HEK293 (cell line): ENCODE data around the gene CHCHD5.

Experiments used
- CTCF ChIA-PET: fragments of 350-600 bp; formaldehyde crosslinking; extraction: SDS; loops from one replicate; lab custom pipeline; 2021; ENCODE audit warnings: antibody characterized with exemption; lab: Yijun Ruan, JAX
- POLR2A ChIA-PET: fragments of 300-600 bp; formaldehyde crosslinking; extraction: SDS; loops from one replicate; lab custom pipeline; 2020; ENCODE audit warnings: antibody characterized with exemption, inconsistent platforms; lab: Yijun Ruan, JAX
- H3K27ac ChIP-seq: fragments of 200-500 bp; sonication (Bioruptor generic); 2 replicates; pipeline ENCODE4 v1.5.1; 2014; ENCODE audit warnings: low read depth, low read length, control low read depth, inconsistent platforms; ENCODE audit errors: extremely low read depth
- H3K36me3 ChIP-seq, 2 experiments: fragments of 200-500 bp in 1 of 2; sonication (Bioruptor generic) in 1 of 2; 1 replicate in 1 of 2; 2 replicates in 1 of 2; pipeline ENCODE4 v1.5.1; 2014 to 2017; ENCODE audit warnings: inconsistent platforms in 2 of 2, low read length in 2 of 2; ENCODE audit not compliant: control insufficient read depth in 2 of 2, insufficient read depth in 1 of 2
- H3K4me1 ChIP-seq: fragments of 200-500 bp; sonication (Bioruptor generic); 2 replicates; pipeline ENCODE4 v1.5.1; 2014; ENCODE audit warnings: mild to moderate bottlenecking, low read length, inconsistent platforms; ENCODE audit not compliant: control insufficient read depth, insufficient read depth
- H3K4me3 ChIP-seq: 2 replicates; pipeline ENCODE4 v1.5.1; 2011; ENCODE audit warnings: low read depth, mild to moderate bottlenecking, control low read depth, low read length, moderate library complexity
- H3K9me3 ChIP-seq: fragments of 200-500 bp; sonication (Bioruptor generic); 2 replicates; pipeline ENCODE4 v1.5.1; 2014; ENCODE audit warnings: low read depth, low read length, inconsistent platforms; ENCODE audit not compliant: control insufficient read depth, insufficient read depth
- BCL11B ChIP-seq: fragments of 450-650 bp; formaldehyde crosslinking; IDR thresholded peaks from 2 replicates; pipeline ENCODE4 v1.5.1; 2016; ENCODE audit warnings: low read depth, missing biosample characterization, missing genetic modification characterization
- EGR2 ChIP-seq: fragments of 450-650 bp; formaldehyde crosslinking; IDR thresholded peaks from 2 replicates; pipeline ENCODE4 v1.5.1; 2016; ENCODE audit warnings: low read depth, missing biosample characterization, missing genetic modification characterization
- MZF1 ChIP-seq: fragments of 450-650 bp; formaldehyde crosslinking; IDR thresholded peaks from 2 replicates; pipeline ENCODE4 v1.5.1; 2017; ENCODE audit warnings: missing biosample characterization, missing genetic modification characterization, borderline replicate concordance
- SP3 ChIP-seq: fragments of 450-650 bp; formaldehyde crosslinking; IDR thresholded peaks from 2 replicates; pipeline ENCODE4 v1.5.1; 2016; ENCODE audit warnings: missing biosample characterization, missing genetic modification characterization
- TCF7L2 ChIP-seq: IDR thresholded peaks from 2 replicates; pipeline ENCODE4 v1.6.1; 2011; ENCODE audit warnings: low read depth, mild to moderate bottlenecking, inconsistent platforms, low read length, moderate library complexity, borderline replicate concordance
- ZBTB8A ChIP-seq: fragments of 450-650 bp; formaldehyde crosslinking; IDR thresholded peaks from 2 replicates; pipeline ENCODE4 v1.5.1; 2016; ENCODE audit warnings: missing biosample characterization, missing genetic modification characterization
- ZFP3 ChIP-seq: fragments of 450-650 bp; formaldehyde crosslinking; IDR thresholded peaks from 2 replicates; pipeline ENCODE4 v1.5.1; 2016; ENCODE audit warnings: low read depth, missing biosample characterization, missing genetic modification characterization
- ZNF146 ChIP-seq: fragments of 450-650 bp; formaldehyde crosslinking; IDR thresholded peaks from 2 replicates; pipeline ENCODE4 v1.5.1; 2016; ENCODE audit warnings: missing biosample characterization, missing genetic modification characterization
- ZNF16 ChIP-seq: fragments of 450-650 bp; formaldehyde crosslinking; IDR thresholded peaks from 2 replicates; pipeline ENCODE4 v1.5.1; 2016; ENCODE audit warnings: low read depth, missing biosample characterization, missing genetic modification characterization
- ZNF248 ChIP-seq: fragments of 450-650 bp; formaldehyde crosslinking; IDR thresholded peaks from 2 replicates; pipeline ENCODE4 v1.5.1; 2017; ENCODE audit warnings: missing biosample characterization, missing genetic modification characterization
- ZNF274 ChIP-seq, 2 experiments: fragments of 200-500 bp in 1 of 2; fragments of 450-650 bp in 1 of 2; sonication (Bioruptor generic) in 1 of 2; formaldehyde crosslinking in 1 of 2; IDR thresholded peaks; 2 replicates each; pipeline versions ENCODE4 v1.5.1 to v1.6.1; 2014 to 2016; ENCODE audit warnings: borderline replicate concordance in 1 of 2, inconsistent platforms in 1 of 2, low read length in 1 of 2, missing biosample characterization in 1 of 2, missing genetic modification characterization in 1 of 2
- ZNF404 ChIP-seq: fragments of 450-650 bp; formaldehyde crosslinking; IDR thresholded peaks from 2 replicates; pipeline ENCODE4 v1.5.1; 2017; ENCODE audit warnings: missing biosample characterization, missing genetic modification characterization
- ZNF501 ChIP-seq: fragments of 450-650 bp; formaldehyde crosslinking; IDR thresholded peaks from 2 replicates; pipeline ENCODE4 v1.5.1; 2016; ENCODE audit warnings: missing biosample characterization, missing genetic modification characterization
- ZNF510 ChIP-seq: fragments of 450-650 bp; formaldehyde crosslinking; IDR thresholded peaks from 2 replicates; pipeline ENCODE4 v1.5.1; 2018; ENCODE audit warnings: mild to moderate bottlenecking, missing genetic modification characterization, missing biosample characterization; ENCODE audit not compliant: insufficient replicate concordance
- ZNF529 ChIP-seq: fragments of 450-650 bp; formaldehyde crosslinking; IDR thresholded peaks from 2 replicates; pipeline ENCODE4 v1.5.1; 2017; ENCODE audit warnings: missing genetic modification characterization, missing biosample characterization; ENCODE audit not compliant: insufficient replicate concordance
- ZNF561 ChIP-seq: fragments of 450-650 bp; IDR thresholded peaks from 2 replicates; pipeline ENCODE4 v1.5.1; 2018; ENCODE audit warnings: missing biosample characterization, missing genetic modification characterization, borderline replicate concordance
- ZNF610 ChIP-seq: fragments of 450-650 bp; formaldehyde crosslinking; IDR thresholded peaks from 2 replicates; pipeline ENCODE4 v1.5.1; 2016; ENCODE audit warnings: missing biosample characterization, missing genetic modification characterization, borderline replicate concordance
- ZNF654 ChIP-seq: fragments of 450-650 bp; formaldehyde crosslinking; IDR thresholded peaks from 2 replicates; pipeline ENCODE4 v1.5.1; 2016; ENCODE audit warnings: low read depth, missing biosample characterization, missing genetic modification characterization
- ZNF660 ChIP-seq: fragments of 450-650 bp; IDR thresholded peaks from 2 replicates; pipeline ENCODE4 v1.5.1; 2018; ENCODE audit warnings: missing biosample characterization, mild to moderate bottlenecking, missing genetic modification characterization
- ZNF792 ChIP-seq: fragments of 450-650 bp; formaldehyde crosslinking; IDR thresholded peaks from 2 replicates; pipeline ENCODE4 v1.5.1; 2016; ENCODE audit warnings: missing biosample characterization, missing genetic modification characterization
- ZXDB ChIP-seq: fragments of 450-650 bp; formaldehyde crosslinking; IDR thresholded peaks from 2 replicates; pipeline ENCODE4 v1.5.1; 2016; ENCODE audit warnings: missing biosample characterization, missing genetic modification characterization
- TF ChIP-seq, protein P1 (sequence below): fragments of 450-650 bp; formaldehyde crosslinking; IDR thresholded peaks from 2 replicates; pipeline ENCODE4 v1.5.1; 2016; ENCODE audit warnings: missing biosample characterization, missing genetic modification characterization
- TF ChIP-seq, protein P2 (sequence below): fragments of 450-650 bp; formaldehyde crosslinking; conservative IDR thresholded peaks from 2 replicates; pipeline ENCODE4 v1.5.1; 2016; ENCODE audit warnings: low read depth, missing biosample characterization, missing genetic modification characterization
- TF ChIP-seq, protein P3 (sequence below): fragments of 450-650 bp; formaldehyde crosslinking; IDR thresholded peaks from 2 replicates; pipeline ENCODE4 v1.5.1; 2016; ENCODE audit warnings: missing biosample characterization, missing genetic modification characterization
- TF ChIP-seq, protein P4 (sequence below): fragments of 450-650 bp; formaldehyde crosslinking; IDR thresholded peaks from 2 replicates; pipeline ENCODE4 v1.5.1; 2016; ENCODE audit warnings: missing biosample characterization, missing genetic modification characterization
- TF ChIP-seq, protein P5 (sequence below): fragments of 450-650 bp; formaldehyde crosslinking; IDR thresholded peaks from 2 replicates; pipeline ENCODE4 v1.5.1; 2016; ENCODE audit warnings: missing biosample characterization, missing genetic modification characterization, low read depth

CHCHD5 gene

DNA sequence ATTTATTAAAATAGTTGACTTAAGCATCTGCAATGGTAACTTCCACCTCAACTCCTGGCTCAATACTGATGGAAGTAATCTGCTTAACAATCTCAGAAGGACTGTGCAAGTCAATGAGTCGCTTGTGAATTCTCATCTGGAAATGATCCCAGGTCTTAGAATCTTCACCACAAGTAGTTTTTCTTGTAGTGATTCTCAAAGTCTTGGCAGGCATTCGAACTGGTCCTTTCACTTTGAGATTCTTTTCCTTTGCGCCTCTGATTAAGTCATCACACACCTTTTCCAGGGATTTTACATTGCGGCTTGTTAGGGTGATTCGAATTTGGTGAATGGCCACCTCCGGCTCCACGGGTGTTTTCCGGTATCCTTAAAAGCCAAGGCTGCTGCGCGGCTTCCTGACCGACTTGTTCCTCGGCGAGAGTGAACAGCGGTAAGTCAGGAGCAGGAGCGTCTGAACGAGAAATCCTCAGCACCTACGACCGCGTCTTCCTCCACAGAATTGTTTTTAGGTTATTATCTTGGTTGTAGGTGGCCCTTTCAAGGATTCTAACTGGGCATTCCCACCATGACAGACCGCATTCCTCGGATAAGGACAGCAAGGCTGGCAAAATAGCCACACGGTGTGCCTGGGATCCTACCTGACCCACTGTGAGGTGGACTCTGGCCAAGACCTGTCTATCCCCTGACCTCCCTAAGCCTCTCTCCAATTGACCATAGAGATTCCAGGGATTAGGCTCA, 37.5 kb downstream of the CHCHD5 start:
- POLR2A ChIA-PET: interaction anchor here (0.7 kb wide), 2 partner anchors 10 to 111 kb away, joined by 3 read pairs; no protein-coding TSS in a partner anchor
- no peak overlapping the region for H3K4me3 ChIP-seq
- no peak overlapping the region for H3K27ac ChIP-seq
- TF ChIP-seq ZNF274 (IDR thresholded peaks at IDR 0.05; ENCODE audit: low read length) (no peak), ZNF274 (tag by site-specific recombination; IDR thresholded peaks at IDR 0.05; ENCODE audit: borderline replicate concordance) (no peak), ZNF792 (tag by site-specific recombination) (no peak), BCL11B (no peak), ZNF404 (tag by site-specific recombination) (no peak), ZNF510 (tag by site-specific recombination) (no peak), MZF1 (tag by site-specific recombination) (no peak), ZNF529 (tag by site-specific recombination) (no peak), TCF7L2 (no peak), ZNF248 (tag by site-specific recombination) (no peak), ZNF660 (tag by site-specific recombination) (no peak)
- TF ChIP-seq, protein P1, sequence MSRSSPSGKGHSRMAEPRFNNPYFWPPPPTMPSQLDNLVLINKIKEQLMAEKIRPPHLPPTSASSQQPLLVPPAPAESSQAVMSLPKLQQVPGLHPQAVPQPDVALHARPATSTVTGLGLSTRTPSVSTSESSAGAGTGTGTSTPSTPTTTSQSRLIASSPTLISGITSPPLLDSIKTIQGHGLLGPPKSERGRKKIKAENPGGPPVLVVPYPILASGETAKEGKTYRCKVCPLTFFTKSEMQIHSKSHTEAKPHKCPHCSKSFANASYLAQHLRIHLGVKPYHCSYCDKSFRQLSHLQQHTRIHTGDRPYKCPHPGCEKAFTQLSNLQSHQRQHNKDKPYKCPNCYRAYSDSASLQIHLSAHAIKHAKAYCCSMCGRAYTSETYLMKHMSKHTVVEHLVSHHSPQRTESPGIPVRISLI (tag by site-specific recombination): no peak
- TF ChIP-seq, protein P2, sequence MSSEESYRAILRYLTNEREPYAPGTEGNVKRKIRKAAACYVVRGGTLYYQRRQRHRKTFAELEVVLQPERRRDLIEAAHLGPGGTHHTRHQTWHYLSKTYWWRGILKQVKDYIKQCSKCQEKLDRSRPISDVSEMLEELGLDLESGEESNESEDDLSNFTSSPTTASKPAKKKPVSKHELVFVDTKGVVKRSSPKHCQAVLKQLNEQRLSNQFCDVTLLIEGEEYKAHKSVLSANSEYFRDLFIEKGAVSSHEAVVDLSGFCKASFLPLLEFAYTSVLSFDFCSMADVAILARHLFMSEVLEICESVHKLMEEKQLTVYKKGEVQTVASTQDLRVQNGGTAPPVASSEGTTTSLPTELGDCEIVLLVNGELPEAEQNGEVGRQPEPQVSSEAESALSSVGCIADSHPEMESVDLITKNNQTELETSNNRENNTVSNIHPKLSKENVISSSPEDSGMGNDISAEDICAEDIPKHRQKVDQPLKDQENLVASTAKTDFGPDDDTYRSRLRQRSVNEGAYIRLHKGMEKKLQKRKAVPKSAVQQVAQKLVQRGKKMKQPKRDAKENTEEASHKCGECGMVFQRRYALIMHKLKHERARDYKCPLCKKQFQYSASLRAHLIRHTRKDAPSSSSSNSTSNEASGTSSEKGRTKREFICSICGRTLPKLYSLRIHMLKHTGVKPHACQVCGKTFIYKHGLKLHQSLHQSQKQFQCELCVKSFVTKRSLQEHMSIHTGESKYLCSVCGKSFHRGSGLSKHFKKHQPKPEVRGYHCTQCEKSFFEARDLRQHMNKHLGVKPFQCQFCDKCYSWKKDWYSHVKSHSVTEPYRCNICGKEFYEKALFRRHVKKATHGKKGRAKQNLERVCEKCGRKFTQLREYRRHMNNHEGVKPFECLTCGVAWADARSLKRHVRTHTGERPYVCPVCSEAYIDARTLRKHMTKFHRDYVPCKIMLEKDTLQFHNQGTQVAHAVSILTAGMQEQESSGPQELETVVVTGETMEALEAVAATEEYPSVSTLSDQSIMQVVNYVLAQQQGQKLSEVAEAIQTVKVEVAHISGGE: no peak
- TF ChIP-seq, protein P3, sequence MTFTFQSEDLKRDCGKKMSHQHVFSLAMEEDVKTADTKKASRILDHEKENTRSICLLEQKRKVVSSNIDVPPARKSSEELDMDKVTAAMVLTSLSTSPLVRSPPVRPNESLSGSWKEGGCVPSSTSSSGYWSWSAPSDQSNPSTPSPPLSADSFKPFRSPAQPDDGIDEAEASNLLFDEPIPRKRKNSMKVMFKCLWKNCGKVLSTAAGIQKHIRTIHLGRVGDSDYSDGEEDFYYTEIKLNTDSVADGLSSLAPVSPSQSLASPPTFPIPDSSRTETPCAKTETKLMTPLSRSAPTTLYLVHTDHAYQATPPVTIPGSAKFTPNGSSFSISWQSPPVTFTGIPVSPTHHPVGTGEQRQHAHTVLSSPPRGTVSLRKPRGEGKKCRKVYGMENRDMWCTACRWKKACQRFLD (tag by site-specific recombination): no peak
- no peaks in the 10 kb centered on the region for H3K4me1 ChIP-seq
- H3K9me3 ChIP-seq: no peaks in the 10 kb centered on the region
- H3K36me3 ChIP-seq: no peaks in the 10 kb centered on the region
- CTCF ChIA-PET: interaction anchor here (0.7 kb wide), 1 partner anchor 22 kb away, joined by 5 read pairs; no protein-coding TSS in a partner anchor

DNA sequence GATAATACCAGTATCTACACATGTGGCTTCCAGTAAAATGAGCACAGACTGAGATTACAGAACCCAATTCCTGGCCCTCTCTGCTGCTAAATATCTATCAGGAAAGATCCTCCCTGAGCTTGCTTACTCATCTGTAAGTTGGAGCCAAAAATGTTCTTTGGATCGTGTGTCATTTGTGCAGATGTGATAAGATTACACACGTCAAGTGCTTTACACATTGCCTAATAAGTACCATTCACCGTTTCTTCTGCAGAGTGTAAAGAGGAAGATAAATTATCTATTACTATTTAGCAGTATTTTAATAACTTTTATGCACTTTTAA, 38.1 kb downstream of the CHCHD5 start:
- POLR2A ChIA-PET: interaction anchor here (0.7 kb wide), 2 partner anchors 9 to 110 kb away, joined by 3 read pairs; no protein-coding TSS in a partner anchor
- Histone ChIP-seq H3K36me3 (no peaks in the 10 kb centered on the region), H3K4me3 (no peak overlapping the region), H3K27ac (no peak overlapping the region), H3K4me1 (no peaks in the 10 kb centered on the region), H3K9me3 (no peaks in the 10 kb centered on the region)
- CTCF ChIA-PET: interaction anchor here (0.7 kb wide), 1 partner anchor 23 kb away, joined by 3 read pairs; no protein-coding TSS in a partner anchor
- TF ChIP-seq ZXDB (tag by site-specific recombination) (no peak), SP3 (tag by site-specific recombination) (no peak), TCF7L2 (no peak), ZBTB8A (tag by site-specific recombination) (no peak), ZNF610 (no peak), ZNF561 (tag by site-specific recombination) (no peak), ZNF146 (tag by site-specific recombination) (no peak), ZNF16 (no peak), ZFP3 (tag by site-specific recombination) (no peak), ZNF501 (tag by site-specific recombination) (no peak), ZNF654 (tag by site-specific recombination) (no peak), EGR2 (tag by site-specific recombination) (no peak)
- TF ChIP-seq, protein P4, sequence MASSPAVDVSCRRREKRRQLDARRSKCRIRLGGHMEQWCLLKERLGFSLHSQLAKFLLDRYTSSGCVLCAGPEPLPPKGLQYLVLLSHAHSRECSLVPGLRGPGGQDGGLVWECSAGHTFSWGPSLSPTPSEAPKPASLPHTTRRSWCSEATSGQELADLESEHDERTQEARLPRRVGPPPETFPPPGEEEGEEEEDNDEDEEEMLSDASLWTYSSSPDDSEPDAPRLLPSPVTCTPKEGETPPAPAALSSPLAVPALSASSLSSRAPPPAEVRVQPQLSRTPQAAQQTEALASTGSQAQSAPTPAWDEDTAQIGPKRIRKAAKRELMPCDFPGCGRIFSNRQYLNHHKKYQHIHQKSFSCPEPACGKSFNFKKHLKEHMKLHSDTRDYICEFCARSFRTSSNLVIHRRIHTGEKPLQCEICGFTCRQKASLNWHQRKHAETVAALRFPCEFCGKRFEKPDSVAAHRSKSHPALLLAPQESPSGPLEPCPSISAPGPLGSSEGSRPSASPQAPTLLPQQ (tag by site-specific recombination): no peak
- TF ChIP-seq, protein P5, sequence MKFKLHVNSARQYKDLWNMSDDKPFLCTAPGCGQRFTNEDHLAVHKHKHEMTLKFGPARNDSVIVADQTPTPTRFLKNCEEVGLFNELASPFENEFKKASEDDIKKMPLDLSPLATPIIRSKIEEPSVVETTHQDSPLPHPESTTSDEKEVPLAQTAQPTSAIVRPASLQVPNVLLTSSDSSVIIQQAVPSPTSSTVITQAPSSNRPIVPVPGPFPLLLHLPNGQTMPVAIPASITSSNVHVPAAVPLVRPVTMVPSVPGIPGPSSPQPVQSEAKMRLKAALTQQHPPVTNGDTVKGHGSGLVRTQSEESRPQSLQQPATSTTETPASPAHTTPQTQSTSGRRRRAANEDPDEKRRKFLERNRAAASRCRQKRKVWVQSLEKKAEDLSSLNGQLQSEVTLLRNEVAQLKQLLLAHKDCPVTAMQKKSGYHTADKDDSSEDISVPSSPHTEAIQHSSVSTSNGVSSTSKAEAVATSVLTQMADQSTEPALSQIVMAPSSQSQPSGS (tag by site-specific recombination): no peak
